K562 (cell line): ENCODE data around the gene DMWD. TPM values are rescaled to one million over a fixed set of nuclear protein-coding genes. Genes with fewer than 3 reads are reported as not detected.

Experiments
- ATAC-seq: fragments of 200-7000 bp; cut with Tn5 transposase; 3 replicates; pipeline ENCODE4 v1.9.1; 2020; ENCODE audit warnings: moderate library complexity
- BruUV-seq: library from RNA; stranded (reverse); fragments of 400-500 nt; replicated peaks from 2 replicates; lab custom pipeline; 2021; lab: Mats Ljungman, UMichigan
- CTCF ChIA-PET: fragments of 300-600 bp; formaldehyde crosslinking; extraction: SDS; loops from one replicate; lab custom pipeline; 2021; ENCODE audit warnings: low intra/inter-chr PET ratio; lab: Yijun Ruan, JAX
- POLR2A ChIA-PET: fragments of 300-600, 350-650 bp; sonication (Branson Sonifier 250); formaldehyde crosslinking; extraction: SDS; loops from one replicate; lab custom pipeline; 2021; ENCODE audit warnings: antibody characterized with exemption, inconsistent platforms; lab: Yijun Ruan, JAX
- DNase-seq, 4 experiments: peaks; one replicate each; pipeline versions ENCODE4 v3.0.0 to v3.0.0-alpha.2; 2011 to 2018; ENCODE audit warnings: low spot score in 3 of 4, mixed read lengths in 3 of 4; ENCODE audit errors: extremely low read depth in 1 of 4
- FAIRE-seq: peaks from 2 replicates; lab custom pipeline; 2011; peaks lifted over from hg19 to GRCh38; lab: Jason Lieb, UNC
- H2AFZ ChIP-seq: 2 replicates; pipeline ENCODE4 v1.6.0; 2011; ENCODE audit warnings: low read depth, low read length, control low read depth, inconsistent platforms
- H3K27ac ChIP-seq: fragments of 200-600 bp; 3 replicates; pipeline ENCODE4 v1.8.0; 2011; ENCODE audit warnings: low read depth, mild to moderate bottlenecking, control low read depth, inconsistent platforms, low read length, moderate library complexity, mixed read lengths; ENCODE audit errors: extremely low read depth
- H3K27me3 ChIP-seq, 2 experiments: fragments of 300-600 bp in 1 of 2; 2 replicates in 1 of 2; 3 replicates in 1 of 2; pipeline versions ENCODE4 v1.6.0 to v1.8.0; 2011; ENCODE audit warnings: inconsistent platforms in 2 of 2, low read length in 2 of 2, mild to moderate bottlenecking in 1 of 2, mixed read lengths in 1 of 2, moderate library complexity in 1 of 2; ENCODE audit not compliant: control insufficient read depth in 2 of 2, insufficient read depth in 2 of 2
- H3K36me3 ChIP-seq: fragments of 300-600 bp; 3 replicates; pipeline ENCODE4 v1.8.0; 2011; ENCODE audit warnings: mild to moderate bottlenecking, low read length, inconsistent platforms; ENCODE audit not compliant: control insufficient read depth, insufficient read depth
- H3K4me1 ChIP-seq, 2 experiments: fragments of 200-600 bp in 1 of 2; replicated peaks in 1 of 2; 2 replicates in 1 of 2; 3 replicates in 1 of 2; pipeline versions ENCODE4 v1.5.1 to v1.8.0; 2011; ENCODE audit warnings: inconsistent platforms in 2 of 2, low read length in 2 of 2, mild to moderate bottlenecking in 1 of 2, mixed read lengths in 1 of 2, moderate library complexity in 1 of 2; ENCODE audit not compliant: control insufficient read depth in 2 of 2, insufficient read depth in 2 of 2
- H3K4me2 ChIP-seq: 2 replicates; pipeline ENCODE4 v1.6.1; 2011; ENCODE audit warnings: low read length, control low read depth, inconsistent platforms, mixed read lengths; ENCODE audit not compliant: insufficient read depth
- H3K4me3 ChIP-seq: fragments of 200-600 bp; sonication (generic), shearing (Covaris generic); 2 replicates; pipeline ENCODE4 v1.5.1; 2016; ENCODE audit warnings: control low read depth, inconsistent platforms
- H3K79me2 ChIP-seq: fragments of 200-600 bp; 3 replicates; pipeline ENCODE4 v1.8.0; 2011; ENCODE audit warnings: low read length, inconsistent platforms; ENCODE audit not compliant: control insufficient read depth, insufficient read depth
- H3K9ac ChIP-seq, 2 experiments: 2 replicates each; pipeline versions ENCODE4 v1.6.0 to v1.6.1; 2011; ENCODE audit warnings: low read depth in 2 of 2, low read length in 2 of 2, control low read depth in 1 of 2, inconsistent platforms in 1 of 2, mild to moderate bottlenecking in 1 of 2, mixed read lengths in 1 of 2; ENCODE audit not compliant: insufficient read depth in 1 of 2
- H3K9me1 ChIP-seq: one replicate; pipeline ENCODE4 v1.6.0; 2011; ENCODE audit warnings: inconsistent platforms, mild to moderate bottlenecking, low read length, moderate library complexity; ENCODE audit not compliant: control insufficient read depth, insufficient read depth
- H3K9me3 ChIP-seq: replicated peaks from 2 replicates; pipeline ENCODE4 v1.5.1; 2011; ENCODE audit warnings: low read depth, low read length, inconsistent platforms; ENCODE audit not compliant: control insufficient read depth, insufficient read depth
- H4K20me1 ChIP-seq: replicated peaks from 2 replicates; pipeline ENCODE4 v1.6.1; 2011; ENCODE audit warnings: low read length, inconsistent platforms, mixed read lengths; ENCODE audit not compliant: control insufficient read depth, insufficient read depth
- CBX3 ChIP-seq, 2 experiments: IDR thresholded peaks; 1 replicate in 1 of 2; 2 replicates in 1 of 2; pipeline ENCODE4 v1.6.1; 2012; ENCODE audit warnings: inconsistent platforms in 2 of 2, low read length in 2 of 2, borderline replicate concordance in 1 of 2, control low read depth in 1 of 2
- ELF2 ChIP-seq: fragments of 250-450 bp; sonication (Bioruptor Pico); IDR thresholded peaks from 2 replicates; pipeline ENCODE4 v1.5.0; 2021; ENCODE audit warnings: mild to moderate bottlenecking
- ESRRB ChIP-seq: fragments of 250-450 bp; sonication (Bioruptor Pico); IDR thresholded peaks from 2 replicates; pipeline ENCODE4 v1.5.0; 2020; ENCODE audit warnings: mild to moderate bottlenecking, moderate library complexity, borderline replicate concordance
- ETV5 ChIP-seq: sonication (generic); formaldehyde crosslinking; IDR thresholded peaks from 2 replicates; pipeline ENCODE4 v1.4.0; 2020; ENCODE audit warnings: low read depth, mild to moderate bottlenecking, missing genetic modification reagents
- FOXK2 ChIP-seq, 2 experiments: fragments of 450-650 bp; IDR thresholded peaks in 1 of 2; conservative IDR thresholded peaks in 1 of 2; 2 replicates each; pipeline ENCODE4 v1.6.1; 2016; ENCODE audit warnings: low read depth in 2 of 2, mild to moderate bottlenecking in 1 of 2
- FOXP1 ChIP-seq: sonication (generic); formaldehyde crosslinking; IDR thresholded peaks from 2 replicates; pipeline ENCODE4 v1.8.0; 2022; ENCODE audit warnings: mild to moderate bottlenecking, missing genetic modification reagents
- GATAD2A ChIP-seq: fragments of 450-650 bp; IDR thresholded peaks from 2 replicates; pipeline ENCODE4 v1.6.1; 2017
- HDAC3 ChIP-seq: fragments of 450-650 bp; IDR thresholded peaks from 2 replicates; pipeline ENCODE4 v1.6.1; 2018; ENCODE audit warnings: borderline replicate concordance, mild to moderate bottlenecking, moderate library complexity; ENCODE audit not compliant: partially characterized antibody
- HNRNPL ChIP-seq: fragments of 200-400 bp; formaldehyde crosslinking; IDR thresholded peaks from 2 replicates; pipeline ENCODE4 v1.6.1; 2017; ENCODE audit warnings: low read depth, mild to moderate bottlenecking, low read length
- HNRNPUL1 ChIP-seq: fragments of 200-400 bp; formaldehyde crosslinking; IDR thresholded peaks from 2 replicates; pipeline ENCODE4 v1.6.1; 2017; ENCODE audit warnings: low read length
- NFATC3 ChIP-seq: fragments of 450-650 bp; IDR thresholded peaks from 2 replicates; pipeline ENCODE4 v1.6.1; 2017; ENCODE audit warnings: mild to moderate bottlenecking
- POLR2A ChIP-seq: fragments of 450-650 bp; conservative IDR thresholded peaks from 2 replicates; pipeline ENCODE4 v1.6.1; 2016
- TAF1 ChIP-seq: IDR thresholded peaks from 2 replicates; pipeline ENCODE4 v1.6.1; 2011; ENCODE audit warnings: mild to moderate bottlenecking, low read length, moderate library complexity; ENCODE audit not compliant: insufficient read depth, control insufficient read depth, severe bottlenecking; ENCODE audit errors: extremely low read depth
- WHSC1 ChIP-seq: IDR thresholded peaks from one replicate; pipeline ENCODE4 v1.6.1; 2012; ENCODE audit warnings: low read length, control low read depth, inconsistent platforms
- YBX1 ChIP-seq: fragments of 450-650 bp; IDR thresholded peaks from 2 replicates; pipeline ENCODE4 v1.7.1; 2016; ENCODE audit warnings: mild to moderate bottlenecking
- ZNF76 ChIP-seq: fragments of 250-450 bp; sonication (Bioruptor Pico); IDR thresholded peaks from 2 replicates; pipeline ENCODE4 v1.4.0; 2020; ENCODE audit warnings: mild to moderate bottlenecking, moderate library complexity, borderline replicate concordance
- WGBS: fragments of 100-300 bp; shearing (Covaris generic); methylation state at CpG from one replicate; pipeline ENCODE4 v1.1.6; 2016; ENCODE audit warnings: low coverage, mixed read lengths; ENCODE audit not compliant: insufficient coverage; ENCODE audit errors: missing lambda C conversion rate; 5-methylcytosine and 5-hydroxymethylcytosine counted together
- in situ Hi-C: fragments of 300-500 bp; cut with MboI; formaldehyde crosslinking; loops from 4 replicates; pipeline ENCODE4 v1.15.0; 2018; ENCODE audit warnings: inconsistent platforms, mixed read lengths
- intact Hi-C: fragments of 100-400 bp; cut with micrococcal nuclease; formaldehyde crosslinking; loops from 2 replicates; pipeline ENCODE4 v1.14.2; 2022
- polyA plus RNA-seq, 8 experiments: library from polyadenylated mRNA; depleted of rRNA in 4 of 8; stranded (reverse) in 5 of 8; unstranded in 3 of 8; fragments of >200 nt; fragmentation: Nextera tagmentation in 2 of 8; fragmentation: Illumina TruSeq in 1 of 8; extraction: Ambion mirVana in 2 of 8; extraction: Trizol in 1 of 8; gene quantifications; 2 replicates each; pipeline versions ENCODE4 v1.2.1 to v1.2.3, GENCODE V29; 2011 to 2014; ENCODE audit warnings: inconsistent platforms in 1 of 8, missing spikeins in 1 of 8
- total RNA-seq, 7 experiments: library from RNA; depleted of rRNA in 6 of 7; stranded (reverse); fragments of >200 nt in 6 of 7; fragmentation: Illumina TruSeq in 2 of 7; extraction: Trizol in 2 of 7; gene quantifications; 2 replicates each; pipeline versions ENCODE4 v1.2.1 to v1.2.3, GENCODE V29; 2011 to 2021; ENCODE audit warnings: low replicate concordance in 1 of 7
- TF ChIP-seq, protein P1 (sequence below): fragments of 250-450 bp; sonication (Bioruptor Pico); IDR thresholded peaks from 2 replicates; pipeline ENCODE4 v1.4.0; 2020
- TF ChIP-seq, protein P2 (sequence below), 2 experiments: fragments of 450-650 bp; conservative IDR thresholded peaks; 2 replicates each; pipeline ENCODE4 v1.6.1; 2017; ENCODE audit warnings: mild to moderate bottlenecking in 2 of 2, moderate library complexity in 2 of 2

The DMWD gene
- total and polyA plus RNA-seq, 9 of the 15 experiments (the other 6 are each of a cell fraction or from before 2014, with no cell fraction given): 4.7 to 54.6 (median 19.0) TPM

DNA sequence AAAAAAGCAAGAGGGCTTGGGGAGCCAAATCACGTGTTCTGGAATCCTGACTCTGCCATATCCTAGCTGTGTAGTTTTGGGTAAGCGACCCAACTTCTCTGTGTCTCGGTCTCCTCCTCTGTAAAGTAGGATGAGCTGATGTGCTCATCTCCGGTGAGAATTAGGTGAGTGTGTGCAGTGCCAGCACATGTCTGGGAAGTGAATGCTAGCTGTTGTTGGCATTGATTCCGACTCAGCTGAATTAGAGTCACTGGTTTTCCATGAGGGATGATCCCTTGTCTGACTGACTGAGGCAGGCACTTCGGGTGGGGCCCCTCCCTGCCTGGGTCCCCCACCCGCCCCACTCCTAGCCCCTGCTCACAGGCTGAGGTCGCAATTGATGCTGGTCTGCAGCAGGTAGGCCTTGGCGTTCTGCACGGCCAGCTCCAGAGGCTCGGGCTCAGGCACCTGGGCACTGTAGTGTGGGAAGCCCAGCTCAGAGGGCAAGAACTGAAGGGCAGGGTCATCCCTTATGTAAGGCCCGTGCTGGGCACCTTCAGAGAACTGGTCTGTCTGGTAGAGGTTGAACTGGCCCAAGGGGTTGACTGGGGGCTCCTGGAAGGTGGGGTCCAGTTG, 21.6 kb upstream of the DMWD start:
- WGBS: 83% methylated on average over 11 of the region's 12 CpGs
- Histone ChIP-seq H3K9ac (no peak overlapping the region), H3K4me1 (peaks cover 13 to 45% of the 10 kb centered on the region in 2 experiments; a peak in 4 of 5 replicates), H3K9me1 (peaks cover 1% of the 10 kb centered on the region), H3K4me3 (no peak overlapping the region), H3K4me2 (no peak overlapping the region), H3K27me3 (no peaks in the 10 kb centered on the region), H3K79me2 (no peaks in the 10 kb centered on the region), H2AFZ (no peak overlapping the region), H3K9me3 (no peaks in the 10 kb centered on the region), H3K27ac (no peak overlapping the region), H4K20me1 (peaks cover under 1% of the 10 kb centered on the region; the same call in 1 of the 2 replicates), H3K36me3 (peaks cover 21% of the 10 kb centered on the region; the same call in 2 of the 3 replicates)
- no peak for DNase-seq
- intact Hi-C loops (loop anchor here (10.0 kb wide), 1 partner anchor 261 kb away; no protein-coding TSS in a partner anchor), in situ Hi-C loops (no loop called here)
- ChIA-PET CTCF (no interaction called here), POLR2A (interaction anchor here (0.6 to 1.5 kb wide), 8 partner anchors 11 to 118 kb away, joined by 3 to 5 read pairs (median 4); no protein-coding TSS in a partner anchor)
- no peak for ATAC-seq
- no peak for FAIRE-seq
- no TSS peak for BruUV-seq
- no peak for TF ChIP-seq FOXK2 (conservative IDR thresholded peaks at IDR 0.05 in 1 of 2, IDR thresholded peaks at IDR 0.05 in 1 of 2; ENCODE audit: low read depth in 2 of 2)
- no peak for TF ChIP-seq ESRRB
- no peak for TF ChIP-seq POLR2A
- no peak for TF ChIP-seq ZNF76
- no peak for TF ChIP-seq ELF2 (CRISPR knock-in tag)
- TF ChIP-seq ETV5 (CRISPR knock-in tag): no peak
- no peak for TF ChIP-seq TAF1
- no peak for TF ChIP-seq FOXP1
- TF ChIP-seq, protein P1, sequence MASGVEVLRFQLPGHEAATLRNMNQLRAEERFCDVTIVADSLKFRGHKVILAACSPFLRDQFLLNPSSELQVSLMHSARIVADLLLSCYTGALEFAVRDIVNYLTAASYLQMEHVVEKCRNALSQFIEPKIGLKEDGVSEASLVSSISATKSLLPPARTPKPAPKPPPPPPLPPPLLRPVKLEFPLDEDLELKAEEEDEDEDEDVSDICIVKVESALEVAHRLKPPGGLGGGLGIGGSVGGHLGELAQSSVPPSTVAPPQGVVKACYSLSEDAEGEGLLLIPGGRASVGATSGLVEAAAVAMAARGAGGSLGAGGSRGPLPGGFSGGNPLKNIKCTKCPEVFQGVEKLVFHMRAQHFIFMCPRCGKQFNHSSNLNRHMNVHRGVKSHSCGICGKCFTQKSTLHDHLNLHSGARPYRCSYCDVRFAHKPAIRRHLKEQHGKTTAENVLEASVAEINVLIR (CRISPR knock-in tag): no peak
- no peak for TF ChIP-seq GATAD2A
- no peak for TF ChIP-seq HNRNPL
- no peak for TF ChIP-seq CBX3 (IDR thresholded peaks at IDR 0.05; ENCODE audit: borderline replicate concordance in 1 of 2, low read length in 2 of 2)
- no peak for TF ChIP-seq YBX1
- TF ChIP-seq, protein P2, sequence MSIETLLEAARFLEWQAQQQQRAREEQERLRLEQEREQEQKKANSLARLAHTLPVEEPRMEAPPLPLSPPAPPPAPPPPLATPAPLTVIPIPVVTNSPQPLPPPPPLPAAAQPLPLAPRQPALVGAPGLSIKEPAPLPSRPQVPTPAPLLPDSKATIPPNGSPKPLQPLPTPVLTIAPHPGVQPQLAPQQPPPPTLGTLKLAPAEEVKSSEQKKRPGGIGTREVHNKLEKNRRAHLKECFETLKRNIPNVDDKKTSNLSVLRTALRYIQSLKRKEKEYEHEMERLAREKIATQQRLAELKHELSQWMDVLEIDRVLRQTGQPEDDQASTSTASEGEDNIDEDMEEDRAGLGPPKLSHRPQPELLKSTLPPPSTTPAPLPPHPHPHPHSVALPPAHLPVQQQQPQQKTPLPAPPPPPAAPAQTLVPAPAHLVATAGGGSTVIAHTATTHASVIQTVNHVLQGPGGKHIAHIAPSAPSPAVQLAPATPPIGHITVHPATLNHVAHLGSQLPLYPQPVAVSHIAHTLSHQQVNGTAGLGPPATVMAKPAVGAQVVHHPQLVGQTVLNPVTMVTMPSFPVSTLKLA (conservative IDR thresholded peaks at IDR 0.05): no peak
- no peak for TF ChIP-seq HNRNPUL1
- TF ChIP-seq WHSC1: no peak
- no peak for TF ChIP-seq HDAC3
- no peak for TF ChIP-seq NFATC3
